Measurements from ENCODE around the gene RYR2.

The RYR2 gene

DNA sequence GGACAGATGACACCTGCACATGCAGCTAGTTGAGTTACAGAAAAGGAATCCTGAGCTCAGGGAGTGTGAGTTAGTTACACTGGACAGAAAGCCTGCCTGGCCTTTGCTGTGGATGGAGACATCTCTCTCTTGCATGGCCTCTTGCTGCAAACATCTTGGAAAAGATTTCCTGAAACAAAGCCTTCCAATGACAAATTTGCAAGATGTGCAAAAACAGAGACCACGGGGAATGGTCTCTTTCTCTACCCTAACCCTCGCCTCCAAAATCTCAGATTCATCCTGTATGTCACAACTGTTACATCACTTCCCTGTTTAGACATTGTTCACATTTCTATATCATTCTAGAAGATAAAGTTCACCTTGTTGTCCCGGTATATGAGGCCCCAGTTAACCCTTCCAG lies 415.6 kb downstream of the RYR2 start:
- DNase-seq (ENCODE audit: low read depth) = no peak

DNA sequence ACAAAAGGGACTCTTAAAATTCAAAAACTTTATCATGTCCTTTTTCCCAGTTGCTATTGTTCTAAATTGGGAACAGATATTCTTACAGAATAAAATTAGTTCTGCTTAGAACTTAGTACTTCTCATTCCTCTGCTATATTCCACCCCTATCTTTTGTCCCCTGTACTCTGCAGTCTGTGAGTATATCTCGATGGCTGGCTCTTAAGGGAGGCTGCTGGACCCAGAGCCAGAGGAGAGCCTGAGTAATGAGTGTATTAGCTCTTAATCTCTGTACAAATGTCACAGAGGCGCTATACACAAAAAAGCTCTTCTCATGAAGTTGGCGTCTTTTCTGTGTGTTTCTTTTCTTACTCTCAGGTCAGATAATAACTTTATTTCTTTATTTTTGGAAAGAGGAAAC lies 425.3 kb downstream of the RYR2 start:
- no peak for DNase-seq (ENCODE audit: low read depth)

DNA sequence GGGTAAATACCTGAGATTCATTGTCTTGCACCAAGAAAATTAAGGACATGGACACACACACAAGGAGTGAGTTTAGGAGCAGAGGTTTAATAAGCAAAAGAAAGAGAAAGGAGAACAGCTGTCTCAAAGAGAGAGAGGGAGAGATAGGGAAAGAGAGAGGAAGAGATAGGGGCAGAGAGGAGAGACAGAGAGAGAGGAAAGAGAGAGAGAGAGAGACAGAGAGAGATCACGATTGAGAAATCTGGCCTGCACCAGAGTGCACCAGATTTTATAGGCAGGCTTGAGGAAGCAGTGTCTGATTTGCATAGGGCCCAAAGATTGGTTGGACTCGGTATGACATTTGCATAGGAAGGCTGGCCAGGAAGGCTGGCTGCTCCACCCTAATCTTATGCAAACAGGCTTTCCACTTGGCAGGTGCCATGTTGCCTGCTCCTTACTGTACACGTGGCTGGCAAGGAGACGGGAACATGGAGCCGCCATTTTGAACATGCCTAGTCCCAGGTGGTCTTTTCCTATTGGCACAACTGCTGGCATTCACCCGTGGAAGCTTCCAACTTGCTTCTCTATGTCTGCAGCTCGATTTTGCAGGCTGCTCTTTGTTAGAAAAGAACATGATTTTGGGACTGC lies 428.8 kb downstream of the RYR2 start:
- no peak for DNase-seq (ENCODE audit: low read depth)

DNA sequence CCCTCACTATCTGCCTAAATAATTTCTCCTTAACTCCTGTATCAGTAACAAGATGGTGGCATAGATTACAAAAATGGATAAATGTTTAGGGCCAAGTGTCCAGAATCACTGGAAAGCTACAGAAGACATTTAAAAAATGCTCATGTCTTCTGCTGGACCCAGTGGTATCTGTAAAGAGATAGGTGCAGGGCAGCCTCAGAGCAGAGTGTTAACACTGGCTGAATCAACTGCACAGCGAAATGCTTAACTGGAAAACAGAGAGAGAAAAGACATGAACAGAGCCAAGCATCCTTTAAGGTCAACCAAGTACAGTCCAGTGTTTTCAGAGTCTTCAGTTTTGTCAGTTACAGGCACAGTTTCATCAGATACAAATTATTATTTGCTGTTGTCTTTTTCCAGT lies 429.4 kb downstream of the RYR2 start:
- no peak for DNase-seq (ENCODE audit: low read depth)

DNA sequence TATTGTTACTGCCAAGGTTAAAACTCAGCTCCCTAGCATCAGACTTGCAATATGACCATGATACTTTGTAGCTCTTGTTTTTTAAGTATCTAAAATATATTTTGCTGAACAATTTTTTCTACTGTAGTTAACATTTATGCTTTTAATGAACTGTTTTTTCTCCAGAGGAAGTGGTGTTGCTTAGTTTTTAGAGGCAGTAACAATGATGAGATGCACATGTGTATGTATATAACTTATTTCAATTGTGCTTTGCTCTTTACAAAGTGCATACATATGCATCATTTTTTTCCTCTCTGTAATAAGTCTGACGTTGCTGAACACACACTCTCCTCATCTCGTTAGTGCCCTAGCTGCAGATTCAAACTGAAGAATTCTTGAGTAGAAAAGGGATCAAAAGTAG lies 430.0 kb downstream of the RYR2 start:
- DNase-seq (ENCODE audit: low read depth) = no peak

DNA sequence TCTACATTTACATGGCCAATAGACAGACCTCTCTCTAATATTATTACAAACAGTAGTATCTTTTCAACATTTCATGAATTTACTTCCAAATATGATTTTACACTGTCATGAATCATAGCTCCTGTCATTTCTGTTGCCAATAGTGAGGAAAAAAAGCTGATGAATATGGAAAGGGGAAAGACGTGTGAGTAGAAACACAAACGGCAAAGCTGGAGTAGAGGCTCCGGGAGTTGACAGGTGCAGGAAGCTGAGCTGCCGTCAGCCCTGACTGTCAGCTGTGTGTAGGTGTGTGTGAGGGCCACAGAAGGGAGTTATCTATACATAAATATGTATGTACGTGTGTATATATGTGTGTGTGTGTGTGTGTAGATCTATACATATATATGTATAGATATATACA lies 431.9 kb downstream of the RYR2 start:
- no peak for DNase-seq (ENCODE audit: low read depth)

DNA sequence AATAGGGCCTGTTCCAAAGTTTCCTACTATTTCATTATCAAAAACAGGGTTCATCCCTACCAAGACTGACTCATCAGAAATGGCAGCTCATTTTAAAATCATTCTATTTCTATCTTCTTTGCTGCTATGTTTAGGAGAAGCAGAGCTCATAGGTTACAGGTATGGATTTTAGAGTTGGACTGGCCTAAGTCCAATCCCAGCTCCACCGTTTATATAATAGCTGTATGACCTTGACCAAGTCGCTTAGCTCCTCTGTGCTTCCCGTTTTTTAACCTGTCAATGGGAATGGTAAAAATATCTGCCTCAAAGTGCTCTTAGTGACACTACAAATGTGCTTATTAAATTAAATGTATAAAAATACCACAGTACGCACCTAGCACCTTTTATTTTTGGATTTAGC lies 436.1 kb downstream of the RYR2 start:
- DNase-seq (ENCODE audit: low read depth) = no peak

DNA sequence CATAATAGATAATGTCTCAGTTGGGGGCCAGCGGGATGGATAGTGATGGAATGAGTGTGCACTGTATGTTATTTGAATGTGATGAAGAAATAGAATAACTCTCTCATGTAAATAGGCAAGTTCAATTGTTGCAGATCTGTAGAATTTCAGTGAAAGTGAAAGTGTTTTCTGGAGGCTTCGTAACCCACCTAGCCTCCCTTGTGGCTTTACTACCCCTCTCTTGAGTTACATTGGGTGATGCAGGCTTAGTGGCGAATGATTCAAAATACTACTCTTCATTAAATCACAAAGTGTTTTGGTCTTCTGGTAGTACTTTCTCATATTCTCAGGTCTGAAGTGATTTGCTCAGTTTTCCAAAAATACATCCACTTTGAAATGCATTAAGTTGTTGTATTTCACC lies 436.9 kb downstream of the RYR2 start:
- DNase-seq (ENCODE audit: low read depth) = no peak

DNA sequence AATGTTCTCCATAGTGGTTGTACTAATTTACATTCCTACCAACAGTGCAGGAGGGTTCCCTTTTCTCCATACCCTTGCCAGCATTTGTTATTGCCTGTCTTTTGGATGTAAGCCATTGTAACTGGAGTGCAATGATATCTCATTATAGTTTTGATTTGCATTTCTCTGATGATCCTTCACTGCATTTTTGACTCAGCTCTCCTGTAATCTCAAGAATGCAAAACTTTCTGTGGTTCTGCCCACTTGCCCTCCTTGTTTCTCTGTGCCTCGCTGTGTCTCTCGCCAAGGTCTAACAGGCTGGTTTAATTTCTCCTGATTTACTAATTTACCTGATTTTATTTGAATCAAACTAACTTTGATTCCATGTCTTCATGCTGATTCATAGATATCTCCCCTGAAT lies 440.8 kb downstream of the RYR2 start:
- DNase-seq (ENCODE audit: low read depth) = no peak

DNA sequence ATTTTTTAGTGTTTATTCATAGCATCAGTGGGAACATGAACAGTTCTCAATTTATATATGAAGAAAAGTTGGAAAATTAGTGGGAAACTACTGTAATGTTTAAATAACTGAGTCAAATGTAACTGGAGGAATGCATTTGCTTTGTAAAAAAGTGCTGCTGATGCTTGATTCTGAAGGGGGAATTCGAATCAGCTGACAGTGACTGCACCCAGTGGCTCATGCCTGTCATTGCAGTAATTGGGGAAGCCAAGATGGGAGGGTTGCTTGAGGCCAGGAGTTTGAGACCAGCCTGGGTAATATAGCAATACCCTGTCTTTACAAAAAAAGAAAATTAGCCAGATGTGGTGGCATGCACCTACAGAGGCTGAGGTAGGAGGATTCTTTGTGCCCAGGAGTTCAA lies 450.4 kb downstream of the RYR2 start:
- DNase-seq (ENCODE audit: low read depth) = no peak

DNA sequence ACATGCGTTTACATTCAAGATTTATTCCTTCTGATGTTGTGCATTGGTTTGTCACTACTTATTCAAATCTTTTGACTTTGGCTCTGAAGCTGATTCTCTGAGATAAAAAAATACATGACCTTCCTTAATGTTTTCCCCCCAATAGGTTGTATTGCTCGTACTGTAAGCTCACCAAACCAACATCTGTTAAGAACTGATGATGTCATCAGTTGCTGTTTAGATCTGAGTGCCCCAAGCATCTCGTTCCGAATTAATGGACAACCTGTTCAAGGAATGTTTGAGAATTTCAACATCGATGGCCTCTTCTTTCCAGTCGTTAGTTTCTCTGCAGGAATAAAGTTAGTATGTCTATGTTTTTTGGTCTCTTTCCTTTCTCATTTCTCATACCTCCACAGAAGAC lies 458.6 kb downstream of the RYR2 start:
- DNase-seq (ENCODE audit: low read depth) = no peak

DNA sequence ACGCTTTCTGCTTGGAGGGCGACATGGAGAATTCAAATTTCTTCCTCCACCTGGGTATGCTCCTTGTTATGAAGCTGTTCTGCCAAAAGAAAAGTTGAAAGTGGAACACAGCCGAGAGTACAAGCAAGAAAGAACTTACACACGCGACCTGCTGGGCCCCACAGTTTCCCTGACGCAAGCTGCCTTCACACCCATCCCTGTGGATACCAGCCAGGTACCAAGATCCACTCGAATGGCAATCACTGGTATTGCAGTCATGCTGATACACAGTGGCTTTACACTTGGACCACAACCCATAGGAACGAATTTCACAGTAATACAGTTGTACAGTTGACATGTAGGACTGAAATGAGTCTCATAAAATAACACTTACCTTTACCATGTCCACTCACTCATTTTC lies 461.3 kb downstream of the RYR2 start:
- DNase-seq (ENCODE audit: low read depth) = no peak

DNA sequence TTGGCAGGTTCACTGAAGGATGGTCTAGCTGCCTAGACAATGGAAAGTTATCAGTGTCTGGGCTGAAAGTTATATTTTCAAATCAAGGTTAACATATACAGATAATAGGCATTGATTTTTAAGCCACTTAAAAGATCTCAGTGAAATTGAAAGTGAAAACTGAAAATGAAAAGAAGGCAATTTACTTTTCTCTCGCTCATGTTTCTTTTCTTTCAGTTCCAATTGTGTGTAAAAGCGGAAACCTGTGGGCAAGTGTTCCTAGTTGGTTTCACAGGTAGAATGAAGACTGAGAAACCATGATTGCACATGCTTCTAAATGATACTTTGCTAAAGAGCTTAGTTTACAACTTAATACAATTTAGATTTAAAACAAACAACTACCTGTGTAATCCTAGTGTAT lies 465.0 kb downstream of the RYR2 start:
- DNase-seq (ENCODE audit: low read depth) = no peak

DNA sequence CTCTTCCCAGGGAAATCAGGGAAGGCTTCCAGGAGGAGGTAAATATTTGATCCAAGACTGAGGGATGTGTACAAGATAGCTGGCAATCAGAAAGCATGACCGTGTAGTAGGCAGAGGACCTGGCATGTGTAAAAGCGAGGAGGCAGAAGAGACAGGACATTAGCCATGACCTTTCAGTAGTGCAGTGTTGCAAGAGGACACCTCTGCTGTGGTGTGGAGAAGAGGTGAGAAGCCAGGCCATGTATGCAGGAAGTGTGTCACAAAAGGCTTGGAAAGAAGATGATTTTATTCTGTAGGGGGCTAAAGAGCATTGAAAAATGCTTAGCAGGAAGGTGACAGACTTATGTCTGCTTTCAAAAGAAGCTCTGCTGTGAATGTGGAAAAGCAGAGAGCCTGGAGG lies 467.8 kb downstream of the RYR2 start:
- no peak for DNase-seq (ENCODE audit: low read depth)

DNA sequence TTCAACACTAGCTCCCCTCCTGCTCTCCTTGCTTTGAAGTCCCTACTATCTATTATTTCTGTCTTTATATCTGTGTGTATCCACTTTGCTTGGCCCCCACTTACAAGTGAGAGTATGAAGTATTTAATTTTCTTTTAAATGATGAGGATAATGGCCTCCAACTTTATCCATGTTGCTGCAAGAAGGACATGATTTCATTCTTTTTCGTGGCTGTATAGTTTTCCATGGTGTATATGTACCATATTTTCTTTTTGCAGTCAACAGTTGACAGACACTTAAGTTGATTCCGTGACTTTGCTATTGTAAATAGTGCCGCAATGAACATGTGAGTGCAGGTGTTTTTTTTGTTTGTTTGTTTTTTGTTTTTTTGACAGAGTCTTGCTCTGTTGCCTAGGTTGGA lies 483.1 kb downstream of the RYR2 start:
- DNase-seq (ENCODE audit: low read depth) = no peak

DNA sequence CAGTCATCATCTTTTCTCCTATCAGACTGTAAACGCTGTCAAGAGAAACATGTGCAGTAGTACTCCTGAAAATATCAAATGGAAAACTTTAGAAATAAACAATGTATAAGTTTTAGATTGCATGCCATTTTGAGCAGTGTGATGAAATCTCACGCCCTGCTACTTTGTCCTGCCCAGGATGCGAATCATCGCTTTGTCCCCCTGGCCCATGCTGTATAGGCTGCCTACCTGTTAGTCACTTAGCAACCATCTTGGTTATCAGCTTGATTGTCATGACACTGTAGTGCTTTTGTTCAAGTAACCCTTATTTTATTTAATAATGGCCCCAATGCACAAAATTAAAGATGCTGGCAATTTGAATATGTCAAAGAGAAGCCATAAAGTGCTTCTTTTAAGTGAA lies 485.8 kb downstream of the RYR2 start:
- DNase-seq (ENCODE audit: low read depth) = no peak

DNA sequence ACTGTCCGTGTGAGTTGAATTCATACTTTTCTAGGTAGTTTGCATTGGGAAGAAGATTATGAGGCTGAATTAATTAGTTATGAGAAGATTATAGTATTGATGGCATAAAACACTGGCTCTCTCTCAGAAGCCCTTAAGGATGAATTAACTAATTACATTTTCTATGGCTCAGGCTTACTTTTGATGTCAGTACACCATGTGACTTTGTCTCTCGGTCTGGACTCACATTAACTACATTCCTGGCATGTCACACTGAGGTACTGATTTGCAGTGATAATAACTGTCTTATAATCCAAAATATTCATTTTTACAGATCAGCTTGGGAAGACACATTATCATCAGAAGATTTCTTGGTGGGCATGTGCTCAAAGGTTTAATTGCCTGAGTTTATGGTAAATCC lies 486.6 kb downstream of the RYR2 start:
- no peak for DNase-seq (ENCODE audit: low read depth)

DNA sequence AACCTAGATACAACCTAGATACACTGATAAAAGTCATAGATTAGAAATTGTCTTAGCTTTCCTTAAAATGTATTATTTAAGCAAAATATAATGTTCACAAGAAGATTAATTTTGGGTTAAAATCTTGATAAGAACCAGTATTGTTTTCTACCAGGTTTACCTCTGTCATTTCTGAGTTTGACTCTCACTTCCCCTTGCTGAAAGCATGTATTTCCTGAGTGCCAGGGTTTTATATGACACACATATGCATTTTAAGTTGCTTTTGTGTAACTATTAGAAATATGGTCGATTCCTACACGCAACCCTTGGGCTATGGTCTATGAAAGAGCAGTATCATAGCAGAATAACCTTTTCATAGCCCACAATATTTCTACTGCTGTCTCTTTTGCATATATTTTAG lies 497.1 kb downstream of the RYR2 start:
- DNase-seq (ENCODE audit: low read depth) = no peak

DNA sequence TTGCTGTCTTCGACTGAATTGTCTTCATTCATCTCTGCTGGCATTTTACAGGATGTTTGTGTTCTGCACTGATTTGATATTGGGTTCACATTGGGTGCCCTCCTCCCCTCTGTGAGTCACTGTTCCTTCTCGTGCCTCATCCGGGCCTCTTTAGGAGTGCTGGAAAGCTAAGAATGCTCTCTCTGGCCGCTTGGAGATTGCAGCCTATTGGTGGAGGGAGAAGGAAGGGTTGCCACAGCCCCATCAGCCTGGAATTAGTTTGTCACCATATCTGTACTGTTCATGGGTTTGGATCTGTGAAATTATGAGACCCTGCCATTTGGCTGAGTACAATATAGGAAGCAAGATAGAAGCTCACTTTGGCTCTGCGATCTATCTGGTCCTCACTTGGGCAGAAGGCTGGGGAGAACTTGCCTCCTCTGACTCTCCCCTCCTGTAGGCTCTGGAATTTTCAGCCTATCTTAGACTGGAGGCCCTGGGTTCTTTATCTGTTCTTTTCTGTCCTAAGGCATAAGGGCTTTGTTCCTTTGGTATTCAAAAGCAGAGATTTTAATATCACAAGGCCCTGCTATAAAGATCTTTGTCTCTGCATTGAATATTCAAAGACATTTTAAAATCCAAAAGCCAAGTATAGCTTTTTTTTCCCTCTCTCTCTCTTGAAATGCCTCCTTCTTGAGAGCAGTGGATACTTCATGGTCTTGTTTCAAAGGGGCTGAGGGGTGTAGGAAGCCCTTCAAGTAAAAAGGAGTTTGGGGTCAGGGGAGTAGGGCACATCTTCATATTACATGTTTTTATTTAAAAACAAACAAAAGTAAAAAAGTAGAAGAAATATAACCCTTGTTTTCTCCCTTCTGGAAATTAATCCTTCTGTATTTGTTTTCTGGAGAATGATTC lies 500.8 kb downstream of the RYR2 start:
- no peak for DNase-seq (ENCODE audit: low read depth)

DNA sequence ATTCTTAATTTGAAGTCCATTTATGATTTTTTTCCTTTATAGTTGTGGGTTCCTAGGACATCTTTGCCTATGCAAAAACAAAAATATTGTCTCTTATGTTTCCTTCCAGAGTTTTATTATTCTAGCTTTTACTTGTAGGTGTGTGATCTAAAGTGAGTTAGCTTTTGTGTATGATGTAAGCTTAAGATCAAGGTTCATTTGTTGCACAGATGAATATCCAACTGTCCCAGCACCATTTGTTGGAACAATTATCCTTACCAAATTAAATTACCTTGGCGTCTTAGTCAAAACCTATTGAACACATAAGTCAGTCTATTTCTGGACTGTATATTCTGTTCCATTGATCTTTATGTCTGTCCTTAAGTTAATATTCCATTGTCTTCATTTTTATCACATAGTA lies 511.1 kb downstream of the RYR2 start:
- no peak for DNase-seq (ENCODE audit: low read depth)

DNA sequence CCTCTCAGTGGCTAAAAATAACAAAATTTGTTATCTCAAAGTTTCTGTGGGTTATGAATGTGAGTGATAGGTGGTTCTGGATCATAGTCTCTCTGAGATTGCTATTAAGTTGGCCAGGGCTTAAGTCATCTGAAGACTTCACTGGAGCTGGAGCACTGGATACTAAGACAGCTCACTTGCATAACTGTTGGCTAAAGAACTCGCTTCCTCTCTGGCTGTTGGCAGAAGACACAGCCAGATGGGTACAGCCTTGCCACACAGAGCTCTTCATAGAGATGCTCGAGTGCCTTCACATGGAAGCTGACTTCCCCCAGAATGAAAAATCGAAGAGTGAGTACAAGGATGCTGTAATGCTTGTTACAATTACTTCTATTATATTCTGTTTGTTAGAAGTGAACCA lies 514.9 kb downstream of the RYR2 start:
- DNase-seq (ENCODE audit: low read depth) = no peak

DNA sequence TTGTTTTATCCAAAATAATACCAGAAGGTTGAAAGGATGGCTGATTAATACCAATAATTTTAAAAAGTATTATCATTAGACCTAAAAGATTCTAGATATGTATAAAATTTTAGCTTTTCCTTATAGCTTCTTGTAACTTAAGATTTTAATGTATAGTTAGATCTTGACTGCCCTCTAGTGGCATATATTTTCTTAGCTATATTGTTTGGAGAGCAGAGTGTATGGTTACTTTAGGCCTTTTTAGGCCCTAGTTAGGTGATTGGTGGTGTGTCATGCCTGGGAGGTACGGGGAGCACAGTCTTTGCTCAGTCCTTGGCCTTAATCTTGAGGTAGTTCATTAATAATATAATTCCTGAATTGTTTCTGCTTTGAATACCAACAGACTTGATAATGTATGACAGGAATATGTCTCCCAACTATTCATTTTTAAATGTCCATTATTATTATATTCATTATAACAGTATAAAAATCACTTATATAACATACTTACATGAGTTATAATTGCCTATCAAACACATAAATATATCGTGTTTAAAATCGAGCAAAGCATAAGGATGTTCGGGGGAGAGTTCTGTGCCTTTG lies 520.3 kb downstream of the RYR2 start:
- DNase-seq (ENCODE audit: low read depth) = no peak

DNA sequence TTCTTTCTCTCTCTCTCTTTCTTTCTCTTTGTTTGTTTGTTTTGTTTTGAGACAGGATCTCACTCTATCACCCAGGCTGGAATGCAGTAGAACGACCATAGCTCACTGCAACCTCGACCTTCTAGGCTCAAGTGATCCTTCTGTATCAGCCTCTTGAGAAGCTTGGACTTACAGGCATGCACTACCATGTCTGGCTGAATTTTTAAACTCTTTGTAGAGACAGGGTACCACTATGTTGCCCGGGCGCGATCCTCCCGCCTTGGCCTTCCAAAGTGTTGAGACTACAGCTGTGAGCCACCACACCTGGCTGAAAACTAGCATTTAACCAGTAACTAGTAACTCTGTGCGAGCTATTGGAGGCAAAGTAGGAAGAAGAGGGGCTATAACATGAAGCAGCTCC lies 523.3 kb downstream of the RYR2 start:
- DNase-seq (ENCODE audit: low read depth) = no peak

DNA sequence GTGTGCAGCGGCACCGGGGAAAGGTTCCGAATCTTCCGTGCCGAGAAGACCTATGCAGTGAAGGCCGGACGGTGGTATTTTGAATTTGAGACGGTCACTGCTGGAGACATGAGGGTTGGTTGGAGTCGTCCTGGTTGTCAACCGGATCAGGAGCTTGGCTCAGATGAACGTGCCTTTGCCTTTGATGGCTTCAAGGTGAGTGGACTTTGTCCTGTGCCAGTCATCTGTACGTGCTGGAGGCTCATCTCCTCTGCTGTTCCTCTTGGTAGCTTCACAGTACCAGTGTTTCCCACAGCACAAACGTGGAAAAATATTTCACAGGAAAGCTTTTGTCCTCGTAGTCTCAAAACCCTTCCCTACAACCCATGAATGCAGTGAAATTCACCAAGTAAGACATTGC lies 524.6 kb downstream of the RYR2 start:
- DNase-seq (ENCODE audit: low read depth) = no peak

All from stimulated activated CD8-positive, alpha-beta memory T cell treated with anti-CD3 and anti-CD28 coated beads, Interleukin-15, amount 100 ng/mL, for 1 hour (primary cell).